Effector memory CD4-positive, alpha-beta T cell (primary cell): ENCODE data around the gene DMPK.
"Not testable (repeated sequence)": the region's sequence is repeated elsewhere in the genome, so short reads cannot be mapped to it uniquely, and the experiment has no call there.

Source experiments
- DNase-seq, 3 donors: peaks; one replicate each; pipeline ENCODE4 v3.0.0-alpha.2; 2020
- H3K27ac ChIP-seq: 2 replicates; pipeline ENCODE4 v1.7.0; 2013; ENCODE audit warnings: mild to moderate bottlenecking, low read length, moderate library complexity; ENCODE audit not compliant: insufficient read depth, poor library complexity, severe bottlenecking
- H3K27me3 ChIP-seq: replicated peaks from 2 replicates; pipeline ENCODE4 v1.7.0; 2013; ENCODE audit warnings: mild to moderate bottlenecking, low read length; ENCODE audit not compliant: insufficient read depth, control insufficient read depth, poor library complexity, severe bottlenecking
- H3K36me3 ChIP-seq: 2 replicates; pipeline ENCODE4 v1.7.0; 2013; ENCODE audit warnings: mild to moderate bottlenecking, low read length, moderate library complexity; ENCODE audit not compliant: control insufficient read depth, insufficient read depth
- H3K4me1 ChIP-seq: 2 replicates; pipeline ENCODE4 v1.7.0; 2013; ENCODE audit warnings: low read length, mild to moderate bottlenecking; ENCODE audit not compliant: control insufficient read depth, insufficient read depth, poor library complexity, severe bottlenecking
- H3K4me3 ChIP-seq: 2 replicates; pipeline ENCODE4 v1.7.0; 2013; ENCODE audit warnings: low read length, low read depth, mild to moderate bottlenecking; ENCODE audit not compliant: insufficient read depth, poor library complexity, severe bottlenecking
- H3K9me3 ChIP-seq: 2 replicates; pipeline ENCODE4 v1.7.0; 2013; ENCODE audit warnings: mild to moderate bottlenecking, low read length, moderate library complexity; ENCODE audit not compliant: control insufficient read depth

DMPK gene

GRCh38 chr19:45800070-45800553 lies 17.8 kb upstream of the DMPK start:
- DNase-seq: no peak
- Histone ChIP-seq H3K4me1 (no peaks in the 10 kb centered on the region), H3K9me3 (no peaks in the 10 kb centered on the region), H3K27me3 (peaks cover 10% of the 10 kb centered on the region), H3K4me3 (no peak overlapping the region), H3K36me3 (no peaks in the 10 kb centered on the region), H3K27ac (no peak overlapping the region)

- not testable (repeated sequence) for DNase-seq, H3K4me1 ChIP-seq, H3K27ac ChIP-seq, H3K4me3 ChIP-seq, H3K9me3 ChIP-seq, H3K36me3 ChIP-seq
- H3K27me3 ChIP-seq: peaks cover 14% of the 10 kb centered on the region
Observed at GRCh38 chr19:45799541-45799940, 17.3 kb upstream of the DMPK start.

GRCh38 chr19:45798995-45799517 lies 16.8 kb upstream of the DMPK start:
- Histone ChIP-seq H3K4me1 (no peaks in the 10 kb centered on the region), H3K36me3 (no peaks in the 10 kb centered on the region), H3K27me3 (peaks cover 15% of the 10 kb centered on the region), H3K9me3 (no peaks in the 10 kb centered on the region), H3K27ac (no peak overlapping the region), H3K4me3 (no peak overlapping the region)
- DNase-seq: peak; percentile 32 to 53 (median 36)

DNA sequence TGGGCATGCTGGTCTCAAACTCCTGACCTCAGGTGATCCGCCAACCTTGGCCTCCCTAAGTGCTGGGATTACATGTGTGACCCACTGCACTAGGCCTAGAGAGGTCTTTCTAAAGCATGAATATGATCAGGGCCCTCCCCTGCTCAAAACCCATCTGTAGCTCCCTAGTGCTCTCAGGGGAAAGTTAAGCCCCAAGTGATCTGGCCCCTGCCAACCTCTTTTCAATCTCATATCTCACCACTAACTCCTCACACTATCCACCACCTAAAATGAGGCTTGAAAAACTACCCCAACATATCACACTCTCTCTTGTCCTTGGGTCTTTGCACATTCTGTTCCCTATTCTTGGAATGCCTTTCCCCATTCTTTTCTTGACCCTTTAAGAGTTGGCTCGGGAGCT lies 12.3 kb upstream of the DMPK start:
- Histone ChIP-seq H3K4me1 (peaks cover 28% of the 10 kb centered on the region), H3K4me3 (no peak overlapping the region), H3K9me3 (no peaks in the 10 kb centered on the region), H3K36me3 (no peaks in the 10 kb centered on the region), H3K27me3 (peaks cover 9% of the 10 kb centered on the region), H3K27ac (no peak overlapping the region)
- no peak for DNase-seq

DNA sequence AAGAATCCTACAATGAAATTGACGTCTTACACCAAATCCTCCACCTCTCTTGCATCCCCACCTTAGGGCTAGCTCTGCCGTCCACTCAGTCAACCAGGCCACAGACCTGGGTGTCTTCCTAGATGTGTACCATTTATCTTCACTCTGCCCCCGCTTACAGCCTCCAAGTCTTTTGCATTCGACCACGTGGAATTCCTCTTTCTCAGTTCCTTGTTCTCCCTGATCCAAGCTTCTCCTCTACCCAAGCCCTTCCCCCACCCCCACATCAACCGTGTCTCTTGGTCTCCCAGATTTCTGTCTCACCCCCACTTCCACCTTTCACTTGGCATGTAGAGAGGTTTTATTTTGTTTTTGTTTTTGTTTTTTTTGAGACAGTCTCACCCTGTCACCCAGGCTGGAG lies 11.6 kb upstream of the DMPK start:
- H3K27ac ChIP-seq: no peak overlapping the region
- H3K27me3 ChIP-seq: peaks cover 5% of the 10 kb centered on the region
- H3K4me3 ChIP-seq: no peak overlapping the region
- H3K4me1 ChIP-seq: peaks cover 28% of the 10 kb centered on the region
- H3K36me3 ChIP-seq: peaks cover 5% of the 10 kb centered on the region
- DNase-seq: no peak
- no peaks in the 10 kb centered on the region for H3K9me3 ChIP-seq

- Histone ChIP-seq H3K36me3 (peaks cover 9% of the 10 kb centered on the region), H3K27me3 (peaks cover 5% of the 10 kb centered on the region), H3K4me1 (peaks cover 28% of the 10 kb centered on the region), H3K27ac (no peak overlapping the region), H3K9me3 (no peaks in the 10 kb centered on the region), H3K4me3 (peak overlapping the region; percentile 49)
- DNase-seq: no peak
Observed at GRCh38 chr19:45793178-45793564, 10.9 kb upstream of the DMPK start.

DNA sequence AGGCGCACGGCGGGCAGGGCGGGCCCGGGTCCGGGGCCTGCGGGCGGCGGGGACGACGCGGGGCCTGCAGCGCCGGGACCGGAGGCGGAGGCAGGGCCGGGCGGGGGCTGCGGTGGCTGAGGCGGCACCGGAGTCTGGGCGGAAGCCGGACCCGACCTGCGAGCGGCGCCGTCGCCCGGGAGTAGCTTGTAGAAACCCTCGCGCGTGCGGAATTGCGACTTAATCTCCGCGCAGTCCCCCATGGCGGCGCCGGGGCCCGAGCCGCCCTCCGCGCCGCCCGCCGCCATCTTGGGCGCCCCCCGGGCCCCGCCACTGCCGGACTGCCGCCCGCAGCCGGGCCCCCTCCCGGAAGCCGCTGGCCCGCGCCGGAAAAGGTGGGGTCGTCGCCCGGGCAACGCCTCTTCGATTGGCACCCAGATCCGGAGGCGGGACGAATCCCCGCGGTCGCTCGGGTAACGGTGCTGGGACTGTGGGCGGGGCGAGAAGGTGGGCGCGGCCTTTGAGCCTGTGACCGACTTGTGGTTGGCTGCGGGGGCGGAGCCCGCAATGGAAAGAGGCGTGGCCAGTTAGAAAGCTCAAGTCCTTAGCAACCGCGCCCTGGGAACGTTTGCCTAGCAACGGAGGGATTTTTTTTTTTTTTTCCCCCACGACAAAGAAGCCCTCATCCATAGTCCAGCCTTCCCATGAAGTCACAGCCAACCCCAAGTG lies 10.3 kb upstream of the DMPK start, which contains the start of gene DMWD:
Gene DMWD (minus strand): TSS at position 376 of the 708 bp plus-strand sequence. CDS start 89 bp downstream, at position 287.
- DNase-seq: peak; percentile 97 to 99 (median 98)
- peaks cover 9% of the 10 kb centered on the region for H3K36me3 ChIP-seq
- H3K27ac ChIP-seq: no peak within 1 kb of the TSS
- H3K4me3 ChIP-seq: peak within 1 kb of the TSS; percentile 49
- no peaks in the 10 kb centered on the region for H3K9me3 ChIP-seq
- peaks cover 28% of the 10 kb centered on the region for H3K4me1 ChIP-seq
- H3K27me3 ChIP-seq: peaks cover 5% of the 10 kb centered on the region

GRCh38 chr19:45791744-45792469 lies 9.6 kb upstream of the DMPK start:
- Histone ChIP-seq H3K4me3 (peak overlapping the region; percentile 49), H3K36me3 (peaks cover 11% of the 10 kb centered on the region), H3K4me1 (peaks cover 28% of the 10 kb centered on the region), H3K27ac (no peak overlapping the region), H3K27me3 (peaks cover 5% of the 10 kb centered on the region), H3K9me3 (no peaks in the 10 kb centered on the region)
- DNase-seq: no peak

DNA sequence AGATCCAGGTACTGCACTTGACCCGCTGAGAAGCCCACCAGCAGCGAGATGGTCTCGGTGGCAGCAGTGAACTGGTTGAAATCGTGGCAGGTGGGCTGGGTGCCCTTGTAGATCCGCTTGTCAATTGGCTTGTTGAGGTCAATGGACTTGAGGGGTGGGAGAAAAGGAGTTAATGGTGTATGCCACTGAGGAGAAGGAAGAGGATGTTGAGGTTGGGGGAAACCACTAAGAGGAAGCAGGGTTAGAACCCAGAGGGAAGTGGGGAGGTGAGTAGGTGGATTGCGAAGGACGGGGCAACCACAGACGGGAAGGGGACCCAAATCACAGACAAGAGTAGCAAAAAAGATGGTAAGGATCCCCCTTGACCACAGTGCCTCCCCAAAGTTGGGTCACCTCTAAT lies 8.7 kb upstream of the DMPK start:
- Histone ChIP-seq H3K4me1 (peaks cover 28% of the 10 kb centered on the region), H3K4me3 (no peak overlapping the region), H3K9me3 (no peaks in the 10 kb centered on the region), H3K36me3 (peaks cover 19% of the 10 kb centered on the region), H3K27ac (no peak overlapping the region), H3K27me3 (peaks cover 5% of the 10 kb centered on the region)
- peak; percentile 21 to 34 (median 28) for DNase-seq
